Type B pancreatic cell (in vitro differentiated cells): ENCODE results near the gene TMTC1. TPM values are rescaled to one million over a fixed set of nuclear protein-coding genes. Genes with fewer than 3 reads are reported as not detected.

ENCODE experiments used
- DNase-seq: peaks from one replicate; pipeline ENCODE4 v3.0.0; 2021; ENCODE audit warnings: mixed read lengths; ENCODE audit not compliant: unreplicated experiment; ENCODE audit errors: extremely low spot score
- H3K27ac Mint-ChIP-seq: 2 replicates; pipeline ENCODE4 v1.8.0; 2021; ENCODE audit warnings: mild to moderate bottlenecking, mixed read lengths
- H3K27me3 Mint-ChIP-seq: 2 replicates; pipeline ENCODE4 v1.8.0; 2021; ENCODE audit warnings: mixed read lengths
- H3K36me3 Mint-ChIP-seq: 2 replicates; pipeline ENCODE4 v1.8.0; 2021; ENCODE audit warnings: mixed read lengths
- H3K4me1 Mint-ChIP-seq: one replicate; pipeline ENCODE4 v1.8.0; 2021; ENCODE audit warnings: mixed read lengths; ENCODE audit not compliant: unreplicated experiment
- H3K4me3 Mint-ChIP-seq: 2 replicates; pipeline ENCODE4 v1.8.0; 2021; ENCODE audit warnings: mild to moderate bottlenecking, mixed read lengths
- H3K9me3 Mint-ChIP-seq: 2 replicates; pipeline ENCODE4 v1.8.0; 2021; ENCODE audit warnings: mixed read lengths
- CTCF ChIP-seq: fragments of 200-600 bp; sonication (generic); conservative IDR thresholded peaks from 2 replicates; pipeline ENCODE4 v1.5.0; 2021; ENCODE audit warnings: antibody characterized with exemption, mild to moderate bottlenecking
- total RNA-seq: library from RNA; stranded (reverse); gene quantifications from 2 replicates; pipeline ENCODE4 v1.2.1, GENCODE V29; 2021; ENCODE audit warnings: low replicate concordance

TMTC1 gene
- total RNA-seq, 1 donor from 2014 or later, result 24.0 TPM

- no peak for DNase-seq
- Mint-ChIP-seq H3K27ac (no peak overlapping the region), H3K36me3 (peaks cover 20% of the 10 kb centered on the region), H3K9me3 (no peaks in the 10 kb centered on the region), H3K27me3 (no peaks in the 10 kb centered on the region), H3K4me3 (no peak overlapping the region), H3K4me1 (peaks cover 15% of the 10 kb centered on the region)
- TF ChIP-seq CTCF, result no peak
Observed at GRCh38 chr12:29709054-29709453, 74.7 kb downstream of the TMTC1 start.

- Mint-ChIP-seq H3K27me3 (no peaks in the 10 kb centered on the region), H3K9me3 (no peaks in the 10 kb centered on the region), H3K4me1 (peaks cover 15% of the 10 kb centered on the region), H3K4me3 (no peak overlapping the region), H3K27ac (no peak overlapping the region), H3K36me3 (peaks cover 25% of the 10 kb centered on the region)
- TF ChIP-seq CTCF, result no peak
- DNase-seq, result no peak
Observed at GRCh38 chr12:29707846-29708245, 75.9 kb downstream of the TMTC1 start.

GRCh38 chr12:29706311-29706710 lies 77.4 kb downstream of the TMTC1 start:
- H3K9me3 Mint-ChIP-seq, result no peaks in the 10 kb centered on the region
- H3K4me1 Mint-ChIP-seq, result peaks cover 13% of the 10 kb centered on the region
- DNase-seq, result no peak
- H3K36me3 Mint-ChIP-seq, result peaks cover 35% of the 10 kb centered on the region
- H3K27ac Mint-ChIP-seq, result no peak overlapping the region
- TF ChIP-seq CTCF, result no peak
- no peaks in the 10 kb centered on the region for H3K27me3 Mint-ChIP-seq
- H3K4me3 Mint-ChIP-seq, result no peak overlapping the region

GRCh38 chr12:29703528-29703927 lies 80.2 kb downstream of the TMTC1 start:
- no peak for TF ChIP-seq CTCF
- H3K27ac Mint-ChIP-seq, result no peak overlapping the region

GRCh38 chr12:29702972-29703371 lies 80.8 kb downstream of the TMTC1 start:
- Mint-ChIP-seq H3K27ac (no peak overlapping the region), H3K9me3 (peaks cover 4% of the 10 kb centered on the region), H3K27me3 (no peaks in the 10 kb centered on the region), H3K4me1 (peaks cover 11% of the 10 kb centered on the region), H3K36me3 (peaks cover 41% of the 10 kb centered on the region), H3K4me3 (no peak overlapping the region)
- TF ChIP-seq CTCF, result no peak
- DNase-seq, result no peak

More at GRCh38 chr12:29703528-29703927, 80.2 kb downstream of the TMTC1 start:
- peaks cover 5% of the 10 kb centered on the region for H3K4me1 Mint-ChIP-seq
- H3K36me3 Mint-ChIP-seq, result peaks cover 40% of the 10 kb centered on the region
- H3K9me3 Mint-ChIP-seq, result peaks cover 4% of the 10 kb centered on the region
- no peak overlapping the region for H3K4me3 Mint-ChIP-seq
- DNase-seq, result no peak
- H3K27me3 Mint-ChIP-seq, result no peaks in the 10 kb centered on the region

- Mint-ChIP-seq H3K36me3 (peaks cover 39% of the 10 kb centered on the region), H3K27me3 (no peaks in the 10 kb centered on the region)
Observed at GRCh38 chr12:29702222-29702621, 81.5 kb downstream of the TMTC1 start.

More at GRCh38 chr12:29702222-29702621, 81.5 kb downstream of the TMTC1 start:
- DNase-seq, result no peak
- peaks cover 4% of the 10 kb centered on the region for H3K9me3 Mint-ChIP-seq
- no peak overlapping the region for H3K4me3 Mint-ChIP-seq
- H3K27ac Mint-ChIP-seq, result no peak overlapping the region
- no peak for TF ChIP-seq CTCF
- peaks cover 11% of the 10 kb centered on the region for H3K4me1 Mint-ChIP-seq
